HepG2 (cell line): Measurements from ENCODE around the gene RPL3. TPM values are rescaled to one million over a fixed set of nuclear protein-coding genes. Genes with fewer than 3 reads are reported as not detected.
A peak's percentile ranks its signal among the peaks of the same experiment; 100 is the strongest.

Source experiments
- AKAP8 ChIP-seq: sonication (generic); formaldehyde crosslinking; IDR thresholded peaks from 2 replicates; pipeline ENCODE4 v1.5.1; 2020; ENCODE audit warnings: mild to moderate bottlenecking, missing genetic modification reagents
- E2F5 ChIP-seq: sonication (generic); formaldehyde crosslinking; conservative IDR thresholded peaks from 2 replicates; pipeline ENCODE4 v1.4.0; 2020; ENCODE audit warnings: missing genetic modification reagents
- FOSL2 ChIP-seq: sonication (generic); formaldehyde crosslinking; IDR thresholded peaks from 2 replicates; pipeline ENCODE4 v1.4.0; 2020; ENCODE audit warnings: missing genetic modification reagents
- GPBP1L1 ChIP-seq: sonication (generic); formaldehyde crosslinking; IDR thresholded peaks from 2 replicates; pipeline ENCODE4 v1.5.0; 2020; ENCODE audit warnings: mild to moderate bottlenecking, missing genetic modification reagents
- GTF2F1 ChIP-seq: fragments of 150-350 bp; IDR thresholded peaks from 2 replicates; pipeline ENCODE4 v1.6.1; 2014; ENCODE audit warnings: low read length
- HDAC6 ChIP-seq: fragments of 200-600 bp; sonication (generic); IDR thresholded peaks from 2 replicates; pipeline ENCODE4 v1.7.0; 2017; ENCODE audit warnings: mild to moderate bottlenecking, antibody characterized with exemption, low read length, low read depth
- HMG20A ChIP-seq: IDR thresholded peaks from 2 replicates; pipeline ENCODE4 v1.6.1; 2016; ENCODE audit warnings: borderline replicate concordance
- KAT8 ChIP-seq: IDR thresholded peaks from 2 replicates; pipeline ENCODE4 v1.6.1; 2016; ENCODE audit warnings: missing genetic modification reagents, missing compliant biosample characterization
- KLF15 ChIP-seq: sonication (generic); formaldehyde crosslinking; IDR thresholded peaks from 2 replicates; pipeline ENCODE4 v1.8.1; 2023; ENCODE audit warnings: borderline replicate concordance, mild to moderate bottlenecking, inconsistent platforms, missing genetic modification reagents, mixed read lengths
- KLF6 ChIP-seq: IDR thresholded peaks from 2 replicates; pipeline ENCODE4 v1.8.0; 2016; ENCODE audit warnings: missing biosample characterization, missing genetic modification reagents
- MTERF4 ChIP-seq: sonication (generic); formaldehyde crosslinking; IDR thresholded peaks from 2 replicates; pipeline ENCODE4 v1.8.0; 2023; ENCODE audit warnings: mild to moderate bottlenecking, missing genetic modification reagents
- NBN ChIP-seq: fragments of 450-650 bp; conservative IDR thresholded peaks from 2 replicates; pipeline ENCODE4 v1.6.1; 2017
- NONO ChIP-seq, 2 experiments: fragments of 450-650 bp in 1 of 2; sonication (generic) in 1 of 2; formaldehyde crosslinking in 1 of 2; IDR thresholded peaks in 1 of 2; conservative IDR thresholded peaks in 1 of 2; 2 replicates each; pipeline versions ENCODE4 v1.6.1 to v1.8.0; 2017 to 2022; ENCODE audit warnings: mild to moderate bottlenecking in 1 of 2, missing genetic modification reagents in 1 of 2, moderate library complexity in 1 of 2
- PAX8 ChIP-seq: sonication (generic); formaldehyde crosslinking; IDR thresholded peaks from 2 replicates; pipeline ENCODE4 v1.8.0; 2022; ENCODE audit warnings: mild to moderate bottlenecking, missing genetic modification reagents, borderline replicate concordance
- PITX1 ChIP-seq: sonication (generic); formaldehyde crosslinking; IDR thresholded peaks from 2 replicates; pipeline ENCODE4 v1.5.1; 2020; ENCODE audit warnings: mild to moderate bottlenecking, missing genetic modification reagents
- SOX5 ChIP-seq: IDR thresholded peaks from 2 replicates; pipeline ENCODE4 v1.6.1; 2016; ENCODE audit warnings: borderline replicate concordance
- TBL1XR1 ChIP-seq: fragments of 150-350 bp; IDR thresholded peaks from 2 replicates; pipeline ENCODE4 v1.6.1; 2014; ENCODE audit warnings: borderline replicate concordance, low read length; ENCODE audit not compliant: partially characterized antibody
- TOPORS ChIP-seq: sonication (generic); formaldehyde crosslinking; IDR thresholded peaks from 2 replicates; pipeline ENCODE4 v1.8.0; 2023; ENCODE audit warnings: mild to moderate bottlenecking, missing genetic modification reagents
- ZBTB42 ChIP-seq: sonication (generic); formaldehyde crosslinking; IDR thresholded peaks from 2 replicates; pipeline ENCODE4 v1.5.0; 2020; ENCODE audit warnings: mild to moderate bottlenecking, missing genetic modification reagents
- ZNF263 ChIP-seq: sonication (generic); formaldehyde crosslinking; IDR thresholded peaks from 2 replicates; pipeline ENCODE4 v1.4.0; 2020; ENCODE audit warnings: missing genetic modification reagents
- ZNF280B ChIP-seq: sonication (generic); formaldehyde crosslinking; IDR thresholded peaks from 2 replicates; pipeline ENCODE4 v1.5.0; 2020; ENCODE audit warnings: missing genetic modification reagents, mild to moderate bottlenecking, borderline replicate concordance
- ZNF292 ChIP-seq: sonication (generic); formaldehyde crosslinking; IDR thresholded peaks from 2 replicates; pipeline ENCODE4 v1.8.1; 2022; ENCODE audit warnings: mild to moderate bottlenecking, low read depth, missing genetic modification reagents, borderline replicate concordance
- ZNF296 ChIP-seq: sonication (generic); formaldehyde crosslinking; conservative IDR thresholded peaks from 2 replicates; pipeline ENCODE4 v1.5.0; 2020; ENCODE audit warnings: mild to moderate bottlenecking, missing genetic modification reagents
- ZNF678 ChIP-seq: sonication (generic); formaldehyde crosslinking; IDR thresholded peaks from 2 replicates; pipeline ENCODE4 v1.4.0; 2020; ENCODE audit warnings: mild to moderate bottlenecking, missing genetic modification reagents
- polyA plus RNA-seq, 8 experiments: library from polyadenylated mRNA; depleted of rRNA in 3 of 8; stranded (reverse) in 7 of 8; unstranded in 1 of 8; fragments of >200 nt; fragmentation: Illumina TruSeq in 4 of 8; extraction: Trizol in 4 of 8; gene quantifications; 2 replicates each; pipeline versions ENCODE4 v1.2.1 to v1.2.3, GENCODE V29; 2011 to 2016; ENCODE audit warnings: low read depth in 4 of 8, missing spikeins in 1 of 8, mixed read lengths in 1 of 8; ENCODE audit not compliant: insufficient read depth in 1 of 8
- total RNA-seq, 5 experiments: library from RNA; depleted of rRNA; stranded (reverse); fragments of >200 nt; fragmentation: Illumina TruSeq; extraction: Trizol; gene quantifications; 2 replicates each; pipeline ENCODE4 v1.2.3, GENCODE V29; 2016; ENCODE audit warnings: low read depth in 1 of 5

RPL3 gene
- total and polyA plus RNA-seq, 2 of the 13 experiments (the other 11 are each of a cell fraction or from before 2014, with no cell fraction given) = 1,051 to 3,279 TPM

GRCh38 chr22:39306456-39307361 is 12.7 kb downstream of the RPL3 start (continued):
- 0 out of 2 replicates have a peak, but pooled peaks have one; percentile 22 for TF ChIP-seq ZNF263 (CRISPR knock-in tag)
- TF ChIP-seq HMG20A (CRISPR knock-in tag) = no peak
- TF ChIP-seq SOX5 = 0 out of 2 replicates have a peak, but pooled peaks have one; percentile 13
- no peak for TF ChIP-seq GPBP1L1 (CRISPR knock-in tag)
- peak; percentile 21; the same call in 1 of the 2 replicates for TF ChIP-seq FOSL2 (CRISPR knock-in tag)
- TF ChIP-seq GTF2F1 = no peak
- no peak for TF ChIP-seq KAT8
- TF ChIP-seq NBN = no peak
- no peak for TF ChIP-seq KLF15 (CRISPR knock-in tag)
- TF ChIP-seq PAX8 (CRISPR knock-in tag) = no peak
- TF ChIP-seq E2F5 (CRISPR knock-in tag) = no peak
- TF ChIP-seq ZBTB42 (CRISPR knock-in tag) = no peak
- TF ChIP-seq ZNF280B (CRISPR knock-in tag) = no peak
- no peak for TF ChIP-seq TOPORS (CRISPR knock-in tag)
- no peak for TF ChIP-seq MTERF4 (CRISPR knock-in tag)
- no peak for TF ChIP-seq ZNF292 (CRISPR knock-in tag)
- TF ChIP-seq AKAP8 (CRISPR knock-in tag) = no peak
- no peak for TF ChIP-seq ZNF678 (CRISPR knock-in tag)
- no peak for TF ChIP-seq ZNF296 (CRISPR knock-in tag)
- TF ChIP-seq NONO (IDR thresholded peaks at IDR 0.05) = no peak
- TF ChIP-seq NONO (CRISPR knock-in tag; conservative IDR thresholded peaks at IDR 0.05) = no peak
- no peak for TF ChIP-seq PITX1 (CRISPR knock-in tag)
- TF ChIP-seq TBL1XR1 = no peak
- TF ChIP-seq HDAC6 = no peak
- no peak for TF ChIP-seq KLF6 (CRISPR knock-in tag)
